K562 (cell line): ENCODE measurements around the gene ANKRD60. TPM values are rescaled to one million over a fixed set of nuclear protein-coding genes. Genes with fewer than 3 reads are reported as not detected.

Source experiments
- ARID2 ChIP-seq: fragments of 450-650 bp; IDR thresholded peaks from 2 replicates; pipeline ENCODE4 v1.6.1; 2017; ENCODE audit warnings: antibody characterized with exemption, mild to moderate bottlenecking
- LEF1 ChIP-seq: fragments of 450-650 bp; IDR thresholded peaks from 2 replicates; pipeline ENCODE4 v1.6.1; 2016; ENCODE audit warnings: mild to moderate bottlenecking
- MTA1 ChIP-seq: fragments of 450-650 bp; IDR thresholded peaks from 2 replicates; pipeline ENCODE4 v1.6.1; 2017; ENCODE audit warnings: borderline replicate concordance
- NFATC3 ChIP-seq: fragments of 450-650 bp; IDR thresholded peaks from 2 replicates; pipeline ENCODE4 v1.6.1; 2017; ENCODE audit warnings: mild to moderate bottlenecking
- RBM39 ChIP-seq: fragments of 200-400 bp; formaldehyde crosslinking; optimal IDR thresholded peaks from 2 replicates; pipeline ENCODE3; 2018; ENCODE audit warnings: low read depth, low read length
- RCOR1 ChIP-seq, 2 experiments: IDR thresholded peaks; 2 replicates each; pipeline ENCODE4 v1.6.1; 2012; ENCODE audit warnings: low read depth in 2 of 2, low read length in 2 of 2, borderline replicate concordance in 1 of 2, improper control_type of control experiment in 1 of 2
- SMARCA4 ChIP-seq: fragments of 450-650 bp; IDR thresholded peaks from 2 replicates; pipeline ENCODE4 v1.6.1; 2016
- SOX6 ChIP-seq: fragments of 450-650 bp; IDR thresholded peaks from 2 replicates; pipeline ENCODE4 v1.6.1; 2014; ENCODE audit warnings: mild to moderate bottlenecking
- STAG1 ChIP-seq: sonication (generic); formaldehyde crosslinking; IDR thresholded peaks from 2 replicates; pipeline ENCODE4 v1.5.0; 2020; ENCODE audit warnings: missing genetic modification reagents, borderline replicate concordance
- ZBED1 ChIP-seq: IDR thresholded peaks from 2 replicates; pipeline ENCODE4 v1.6.1; 2014
- ZNF282 ChIP-seq: sonication (generic); formaldehyde crosslinking; IDR thresholded peaks from 2 replicates; pipeline ENCODE4 v1.8.1; 2023; ENCODE audit warnings: missing genetic modification reagents
- polyA plus RNA-seq, 8 experiments: library from polyadenylated mRNA; depleted of rRNA in 4 of 8; stranded (reverse) in 5 of 8; unstranded in 3 of 8; fragments of >200 nt; fragmentation: Nextera tagmentation in 2 of 8; fragmentation: Illumina TruSeq in 1 of 8; extraction: Ambion mirVana in 2 of 8; extraction: Trizol in 1 of 8; gene quantifications; 2 replicates each; pipeline versions ENCODE4 v1.2.1 to v1.2.3, GENCODE V29; 2011 to 2014; ENCODE audit warnings: inconsistent platforms in 1 of 8, missing spikeins in 1 of 8
- total RNA-seq, 7 experiments: library from RNA; depleted of rRNA in 6 of 7; stranded (reverse); fragments of >200 nt in 6 of 7; fragmentation: Illumina TruSeq in 2 of 7; extraction: Trizol in 2 of 7; gene quantifications; 2 replicates each; pipeline versions ENCODE4 v1.2.1 to v1.2.3, GENCODE V29; 2011 to 2021; ENCODE audit warnings: low replicate concordance in 1 of 7
- TF ChIP-seq, protein P1 (sequence below): conservative IDR thresholded peaks from 2 replicates; pipeline ENCODE4 v1.6.1; 2011; ENCODE audit warnings: low read depth, mild to moderate bottlenecking, low read length; ENCODE audit not compliant: control insufficient read depth
- TF ChIP-seq, protein P2 (sequence below): fragments of 150-350 bp; conservative IDR thresholded peaks from 2 replicates; pipeline ENCODE4 v1.6.1; 2014; ENCODE audit warnings: low read length
- TF ChIP-seq, protein P3 (sequence below): sonication (generic); formaldehyde crosslinking; IDR thresholded peaks from 2 replicates; pipeline ENCODE4 v1.4.0; 2020; ENCODE audit warnings: mild to moderate bottlenecking, missing genetic modification reagents
- TF ChIP-seq, protein P4 (sequence below): fragments of 450-650 bp; IDR thresholded peaks from 2 replicates; pipeline ENCODE4 v1.6.1; 2017; ENCODE audit warnings: antibody characterized with exemption, mild to moderate bottlenecking
- TF ChIP-seq, protein P5 (sequence below): fragments of 200-400 bp; formaldehyde crosslinking; IDR thresholded peaks from 2 replicates; pipeline ENCODE4 v1.6.1; 2017; ENCODE audit warnings: mild to moderate bottlenecking, low read depth, low read length, moderate library complexity

Gene ANKRD60
- total and polyA plus RNA-seq, 9 of the 15 experiments (the other 6 are each of a cell fraction or from before 2014, with no cell fraction given), result not detected

DNA sequence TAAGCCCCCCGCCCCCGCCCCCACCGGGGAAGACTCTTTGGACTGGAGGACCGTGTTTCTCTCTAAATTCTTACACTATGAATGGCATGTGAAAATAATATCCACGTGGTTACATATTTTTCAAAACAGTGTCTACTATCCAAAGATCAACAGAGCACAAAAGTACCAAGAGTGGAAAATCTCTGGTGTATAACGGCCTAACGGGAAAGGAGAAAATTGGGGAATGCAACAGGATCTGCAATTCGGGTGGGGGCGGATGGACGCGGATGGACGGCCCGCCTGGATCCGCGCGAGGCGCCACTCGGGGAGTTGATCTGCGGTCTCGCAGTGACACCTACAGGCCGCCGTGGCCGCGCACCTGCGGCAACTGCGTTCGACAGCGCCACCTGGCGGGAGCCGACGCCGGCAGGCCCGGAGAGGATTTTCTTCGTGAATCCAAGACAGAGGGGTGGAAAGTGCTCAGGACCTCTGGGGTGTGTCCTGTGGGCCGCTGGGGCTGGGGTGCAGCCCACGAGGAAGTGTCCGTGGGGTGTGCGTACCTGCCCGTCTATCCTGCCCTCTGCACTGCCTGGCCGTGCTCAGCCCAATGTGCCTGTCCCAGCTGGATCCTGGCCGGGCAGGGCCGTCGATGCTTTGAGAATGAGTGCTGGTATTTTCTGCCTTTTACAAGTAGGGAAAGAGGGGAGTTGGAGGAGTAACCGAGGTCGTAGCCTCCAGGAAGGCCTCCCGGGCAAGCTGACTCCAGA, 18.6 kb downstream of the ANKRD60 start (continued):
- TF ChIP-seq, protein P1, sequence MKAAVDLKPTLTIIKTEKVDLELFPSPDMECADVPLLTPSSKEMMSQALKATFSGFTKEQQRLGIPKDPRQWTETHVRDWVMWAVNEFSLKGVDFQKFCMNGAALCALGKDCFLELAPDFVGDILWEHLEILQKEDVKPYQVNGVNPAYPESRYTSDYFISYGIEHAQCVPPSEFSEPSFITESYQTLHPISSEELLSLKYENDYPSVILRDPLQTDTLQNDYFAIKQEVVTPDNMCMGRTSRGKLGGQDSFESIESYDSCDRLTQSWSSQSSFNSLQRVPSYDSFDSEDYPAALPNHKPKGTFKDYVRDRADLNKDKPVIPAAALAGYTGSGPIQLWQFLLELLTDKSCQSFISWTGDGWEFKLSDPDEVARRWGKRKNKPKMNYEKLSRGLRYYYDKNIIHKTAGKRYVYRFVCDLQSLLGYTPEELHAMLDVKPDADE, result no peak
- no peak for TF ChIP-seq LEF1
- peak; percentile 85 for TF ChIP-seq ARID2
- 0 out of 2 replicates have a peak, but pooled peaks have one; percentile 12 for TF ChIP-seq SOX6
- TF ChIP-seq, protein P2, sequence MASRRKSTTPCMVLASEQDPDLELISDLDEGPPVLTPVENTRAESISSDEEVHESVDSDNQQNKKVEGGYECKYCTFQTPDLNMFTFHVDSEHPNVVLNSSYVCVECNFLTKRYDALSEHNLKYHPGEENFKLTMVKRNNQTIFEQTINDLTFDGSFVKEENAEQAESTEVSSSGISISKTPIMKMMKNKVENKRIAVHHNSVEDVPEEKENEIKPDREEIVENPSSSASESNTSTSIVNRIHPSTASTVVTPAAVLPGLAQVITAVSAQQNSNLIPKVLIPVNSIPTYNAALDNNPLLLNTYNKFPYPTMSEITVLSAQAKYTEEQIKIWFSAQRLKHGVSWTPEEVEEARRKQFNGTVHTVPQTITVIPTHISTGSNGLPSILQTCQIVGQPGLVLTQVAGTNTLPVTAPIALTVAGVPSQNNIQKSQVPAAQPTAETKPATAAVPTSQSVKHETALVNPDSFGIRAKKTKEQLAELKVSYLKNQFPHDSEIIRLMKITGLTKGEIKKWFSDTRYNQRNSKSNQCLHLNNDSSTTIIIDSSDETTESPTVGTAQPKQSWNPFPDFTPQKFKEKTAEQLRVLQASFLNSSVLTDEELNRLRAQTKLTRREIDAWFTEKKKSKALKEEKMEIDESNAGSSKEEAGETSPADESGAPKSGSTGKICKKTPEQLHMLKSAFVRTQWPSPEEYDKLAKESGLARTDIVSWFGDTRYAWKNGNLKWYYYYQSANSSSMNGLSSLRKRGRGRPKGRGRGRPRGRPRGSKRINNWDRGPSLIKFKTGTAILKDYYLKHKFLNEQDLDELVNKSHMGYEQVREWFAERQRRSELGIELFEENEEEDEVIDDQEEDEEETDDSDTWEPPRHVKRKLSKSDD, result no peak
- TF ChIP-seq STAG1, result peak; percentile 97
- TF ChIP-seq, protein P3, sequence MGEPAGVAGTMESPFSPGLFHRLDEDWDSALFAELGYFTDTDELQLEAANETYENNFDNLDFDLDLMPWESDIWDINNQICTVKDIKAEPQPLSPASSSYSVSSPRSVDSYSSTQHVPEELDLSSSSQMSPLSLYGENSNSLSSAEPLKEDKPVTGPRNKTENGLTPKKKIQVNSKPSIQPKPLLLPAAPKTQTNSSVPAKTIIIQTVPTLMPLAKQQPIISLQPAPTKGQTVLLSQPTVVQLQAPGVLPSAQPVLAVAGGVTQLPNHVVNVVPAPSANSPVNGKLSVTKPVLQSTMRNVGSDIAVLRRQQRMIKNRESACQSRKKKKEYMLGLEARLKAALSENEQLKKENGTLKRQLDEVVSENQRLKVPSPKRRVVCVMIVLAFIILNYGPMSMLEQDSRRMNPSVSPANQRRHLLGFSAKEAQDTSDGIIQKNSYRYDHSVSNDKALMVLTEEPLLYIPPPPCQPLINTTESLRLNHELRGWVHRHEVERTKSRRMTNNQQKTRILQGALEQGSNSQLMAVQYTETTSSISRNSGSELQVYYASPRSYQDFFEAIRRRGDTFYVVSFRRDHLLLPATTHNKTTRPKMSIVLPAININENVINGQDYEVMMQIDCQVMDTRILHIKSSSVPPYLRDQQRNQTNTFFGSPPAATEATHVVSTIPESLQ, result no peak
- no peak for TF ChIP-seq ZNF282
- TF ChIP-seq, protein P4, sequence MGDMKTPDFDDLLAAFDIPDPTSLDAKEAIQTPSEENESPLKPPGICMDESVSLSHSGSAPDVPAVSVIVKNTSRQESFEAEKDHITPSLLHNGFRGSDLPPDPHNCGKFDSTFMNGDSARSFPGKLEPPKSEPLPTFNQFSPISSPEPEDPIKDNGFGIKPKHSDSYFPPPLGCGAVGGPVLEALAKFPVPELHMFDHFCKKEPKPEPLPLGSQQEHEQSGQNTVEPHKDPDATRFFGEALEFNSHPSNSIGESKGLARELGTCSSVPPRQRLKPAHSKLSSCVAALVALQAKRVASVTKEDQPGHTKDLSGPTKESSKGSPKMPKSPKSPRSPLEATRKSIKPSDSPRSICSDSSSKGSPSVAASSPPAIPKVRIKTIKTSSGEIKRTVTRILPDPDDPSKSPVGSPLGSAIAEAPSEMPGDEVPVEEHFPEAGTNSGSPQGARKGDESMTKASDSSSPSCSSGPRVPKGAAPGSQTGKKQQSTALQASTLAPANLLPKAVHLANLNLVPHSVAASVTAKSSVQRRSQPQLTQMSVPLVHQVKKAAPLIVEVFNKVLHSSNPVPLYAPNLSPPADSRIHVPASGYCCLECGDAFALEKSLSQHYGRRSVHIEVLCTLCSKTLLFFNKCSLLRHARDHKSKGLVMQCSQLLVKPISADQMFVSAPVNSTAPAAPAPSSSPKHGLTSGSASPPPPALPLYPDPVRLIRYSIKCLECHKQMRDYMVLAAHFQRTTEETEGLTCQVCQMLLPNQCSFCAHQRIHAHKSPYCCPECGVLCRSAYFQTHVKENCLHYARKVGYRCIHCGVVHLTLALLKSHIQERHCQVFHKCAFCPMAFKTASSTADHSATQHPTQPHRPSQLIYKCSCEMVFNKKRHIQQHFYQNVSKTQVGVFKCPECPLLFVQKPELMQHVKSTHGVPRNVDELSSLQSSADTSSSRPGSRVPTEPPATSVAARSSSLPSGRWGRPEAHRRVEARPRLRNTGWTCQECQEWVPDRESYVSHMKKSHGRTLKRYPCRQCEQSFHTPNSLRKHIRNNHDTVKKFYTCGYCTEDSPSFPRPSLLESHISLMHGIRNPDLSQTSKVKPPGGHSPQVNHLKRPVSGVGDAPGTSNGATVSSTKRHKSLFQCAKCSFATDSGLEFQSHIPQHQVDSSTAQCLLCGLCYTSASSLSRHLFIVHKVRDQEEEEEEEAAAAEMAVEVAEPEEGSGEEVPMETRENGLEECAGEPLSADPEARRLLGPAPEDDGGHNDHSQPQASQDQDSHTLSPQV, result peak; percentile 72
- TF ChIP-seq, protein P5, sequence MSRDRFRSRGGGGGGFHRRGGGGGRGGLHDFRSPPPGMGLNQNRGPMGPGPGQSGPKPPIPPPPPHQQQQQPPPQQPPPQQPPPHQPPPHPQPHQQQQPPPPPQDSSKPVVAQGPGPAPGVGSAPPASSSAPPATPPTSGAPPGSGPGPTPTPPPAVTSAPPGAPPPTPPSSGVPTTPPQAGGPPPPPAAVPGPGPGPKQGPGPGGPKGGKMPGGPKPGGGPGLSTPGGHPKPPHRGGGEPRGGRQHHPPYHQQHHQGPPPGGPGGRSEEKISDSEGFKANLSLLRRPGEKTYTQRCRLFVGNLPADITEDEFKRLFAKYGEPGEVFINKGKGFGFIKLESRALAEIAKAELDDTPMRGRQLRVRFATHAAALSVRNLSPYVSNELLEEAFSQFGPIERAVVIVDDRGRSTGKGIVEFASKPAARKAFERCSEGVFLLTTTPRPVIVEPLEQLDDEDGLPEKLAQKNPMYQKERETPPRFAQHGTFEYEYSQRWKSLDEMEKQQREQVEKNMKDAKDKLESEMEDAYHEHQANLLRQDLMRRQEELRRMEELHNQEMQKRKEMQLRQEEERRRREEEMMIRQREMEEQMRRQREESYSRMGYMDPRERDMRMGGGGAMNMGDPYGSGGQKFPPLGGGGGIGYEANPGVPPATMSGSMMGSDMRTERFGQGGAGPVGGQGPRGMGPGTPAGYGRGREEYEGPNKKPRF, result no peak
- no peak for TF ChIP-seq SMARCA4
- TF ChIP-seq NFATC3, result no peak
- no peak for TF ChIP-seq MTA1
- TF ChIP-seq RBM39, result no peak
- TF ChIP-seq ZBED1, result no peak
- peak in 1 of 2 experiments; percentile 75; a peak in 1 of 4 replicates for TF ChIP-seq RCOR1 (IDR thresholded peaks at IDR 0.05; ENCODE audit: borderline replicate concordance in 1 of 2, low read depth in 2 of 2, low read length in 2 of 2)
